Loucy (cell line): Measurements from ENCODE around the gene KLC4.

Experiments
- H2AFZ ChIP-seq: fragments of 200-600 bp; sonication (generic); 2 replicates; pipeline ENCODE4 v1.6.0; 2016; ENCODE audit warnings: antibody characterized with exemption, mild to moderate bottlenecking, low read length, moderate library complexity
- H3F3A ChIP-seq: fragments of 200-600 bp; 2 replicates; pipeline ENCODE4 v1.6.0; 2016; ENCODE audit warnings: antibody characterized with exemption, low read depth, mild to moderate bottlenecking
- H3K27me3 ChIP-seq: fragments of 200-600 bp; sonication (generic); 2 replicates; pipeline ENCODE4 v1.6.1; 2014; ENCODE audit warnings: low read length, mild to moderate bottlenecking; ENCODE audit not compliant: insufficient read depth, poor library complexity, severe bottlenecking
- H3K36me3 ChIP-seq: fragments of 200-600 bp; sonication (generic); 2 replicates; pipeline ENCODE4 v1.6.1; 2016; ENCODE audit warnings: low read length; ENCODE audit not compliant: insufficient read depth
- H3K4me1 ChIP-seq: fragments of 200-600 bp; sonication (generic); 2 replicates; pipeline ENCODE4 v1.5.1; 2014; ENCODE audit warnings: low read length, mild to moderate bottlenecking; ENCODE audit not compliant: insufficient read depth, poor library complexity, severe bottlenecking
- H3K4me2 ChIP-seq: fragments of 200-600 bp; sonication (generic); 2 replicates; pipeline ENCODE4 v1.6.0; 2014; ENCODE audit warnings: antibody characterized with exemption, low read length, low read depth, mild to moderate bottlenecking; ENCODE audit not compliant: poor library complexity, severe bottlenecking
- H3K4me3 ChIP-seq: fragments of 200-600 bp; sonication (generic); 2 replicates; pipeline ENCODE4 v1.5.1; 2014; ENCODE audit warnings: low read length, mild to moderate bottlenecking, mixed read lengths; ENCODE audit not compliant: poor library complexity, severe bottlenecking
- H3K79me2 ChIP-seq: fragments of 200-600 bp; sonication (generic); 2 replicates; pipeline ENCODE4 v1.6.1; 2014; ENCODE audit warnings: low read length; ENCODE audit not compliant: insufficient read depth
- H3K9ac ChIP-seq: fragments of 200-600 bp; sonication (generic); 2 replicates; pipeline ENCODE4 v1.6.0; 2014; ENCODE audit warnings: mild to moderate bottlenecking, low read depth, low read length, moderate library complexity; ENCODE audit not compliant: poor library complexity, severe bottlenecking
- H3K9me2 ChIP-seq: fragments of 200-600 bp; sonication (generic); replicated peaks from 2 replicates; pipeline ENCODE4 v1.6.1; 2016; ENCODE audit warnings: low read depth, low read length, mixed read lengths
- H3K9me3 ChIP-seq: fragments of 200-600 bp; sonication (generic); 2 replicates; pipeline ENCODE4 v1.6.1; 2014; ENCODE audit warnings: mild to moderate bottlenecking, antibody characterized with exemption, low read length, low read depth; ENCODE audit not compliant: insufficient read depth
- H4K20me1 ChIP-seq: fragments of 200-600 bp; sonication (generic); 2 replicates; pipeline ENCODE4 v1.6.0; 2014; ENCODE audit warnings: antibody characterized with exemption, low read length, mild to moderate bottlenecking; ENCODE audit not compliant: insufficient read depth, poor library complexity, severe bottlenecking
- EZH2phosphoT487 ChIP-seq: fragments of 200-600 bp; IDR thresholded peaks from 2 replicates; pipeline ENCODE4 v1.6.1; 2018; ENCODE audit warnings: antibody characterized with exemption, mild to moderate bottlenecking, moderate library complexity, borderline replicate concordance
- TF ChIP-seq, protein P1 (sequence below): fragments of 200-600 bp; sonication (generic); conservative IDR thresholded peaks from 2 replicates; pipeline ENCODE4 v1.5.1; 2014; ENCODE audit warnings: mild to moderate bottlenecking, antibody characterized with exemption, low read length

Gene KLC4

DNA sequence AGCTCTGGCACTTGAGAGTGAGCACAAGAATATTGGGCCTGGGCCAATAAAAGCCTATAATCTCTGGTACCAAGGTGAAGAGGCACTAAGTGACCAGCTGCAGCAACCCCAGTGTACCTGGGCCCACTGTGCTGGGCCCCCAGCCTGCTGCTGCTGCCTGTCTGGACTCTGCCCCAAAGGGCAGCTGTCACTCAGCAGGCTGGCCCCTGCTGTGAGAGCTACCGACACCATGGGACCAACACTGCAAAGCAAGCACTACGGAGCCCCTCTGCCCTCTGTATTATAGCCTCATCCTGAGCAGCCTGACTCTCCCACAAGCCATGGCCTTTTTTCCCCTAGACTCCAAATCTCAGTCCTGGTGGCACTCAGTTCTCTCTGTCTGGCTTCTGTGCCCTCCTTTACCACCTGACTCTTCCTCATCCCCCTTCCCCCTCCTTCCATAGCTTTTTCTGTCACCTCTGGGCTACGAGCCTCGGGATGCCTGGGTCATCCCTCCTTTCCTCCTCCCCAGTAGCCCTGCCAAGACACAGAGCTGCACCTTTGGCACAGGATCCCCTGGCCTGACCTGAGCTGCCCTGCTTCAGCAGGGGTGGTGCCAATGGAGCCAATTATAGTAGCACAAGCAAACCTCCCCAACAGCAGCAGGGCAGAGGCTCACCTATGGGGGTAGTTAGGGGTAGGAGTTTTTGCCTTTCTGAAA is 23.8 kb upstream of the KLC4 start:
- H3K9ac ChIP-seq, result no peak overlapping the region
- H3K4me3 ChIP-seq, result no peak overlapping the region
- H3K27me3 ChIP-seq, result no peaks in the 10 kb centered on the region
- H3F3A ChIP-seq, result no peaks in the 10 kb centered on the region
- H3K4me1 ChIP-seq, result no peaks in the 10 kb centered on the region
- H3K4me2 ChIP-seq, result no peak overlapping the region
- H3K9me3 ChIP-seq, result no peaks in the 10 kb centered on the region
- peaks cover 12% of the 10 kb centered on the region; the same call in 1 of the 2 replicates for H3K36me3 ChIP-seq
- no peaks in the 10 kb centered on the region for H3K9me2 ChIP-seq
- no peak overlapping the region for H2AFZ ChIP-seq
- no peaks in the 10 kb centered on the region for H4K20me1 ChIP-seq
- no peaks in the 10 kb centered on the region for H3K79me2 ChIP-seq
- TF ChIP-seq, protein P1, sequence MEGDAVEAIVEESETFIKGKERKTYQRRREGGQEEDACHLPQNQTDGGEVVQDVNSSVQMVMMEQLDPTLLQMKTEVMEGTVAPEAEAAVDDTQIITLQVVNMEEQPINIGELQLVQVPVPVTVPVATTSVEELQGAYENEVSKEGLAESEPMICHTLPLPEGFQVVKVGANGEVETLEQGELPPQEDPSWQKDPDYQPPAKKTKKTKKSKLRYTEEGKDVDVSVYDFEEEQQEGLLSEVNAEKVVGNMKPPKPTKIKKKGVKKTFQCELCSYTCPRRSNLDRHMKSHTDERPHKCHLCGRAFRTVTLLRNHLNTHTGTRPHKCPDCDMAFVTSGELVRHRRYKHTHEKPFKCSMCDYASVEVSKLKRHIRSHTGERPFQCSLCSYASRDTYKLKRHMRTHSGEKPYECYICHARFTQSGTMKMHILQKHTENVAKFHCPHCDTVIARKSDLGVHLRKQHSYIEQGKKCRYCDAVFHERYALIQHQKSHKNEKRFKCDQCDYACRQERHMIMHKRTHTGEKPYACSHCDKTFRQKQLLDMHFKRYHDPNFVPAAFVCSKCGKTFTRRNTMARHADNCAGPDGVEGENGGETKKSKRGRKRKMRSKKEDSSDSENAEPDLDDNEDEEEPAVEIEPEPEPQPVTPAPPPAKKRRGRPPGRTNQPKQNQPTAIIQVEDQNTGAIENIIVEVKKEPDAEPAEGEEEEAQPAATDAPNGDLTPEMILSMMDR, result no peak
- TF ChIP-seq EZH2phosphoT487, result no peak

DNA sequence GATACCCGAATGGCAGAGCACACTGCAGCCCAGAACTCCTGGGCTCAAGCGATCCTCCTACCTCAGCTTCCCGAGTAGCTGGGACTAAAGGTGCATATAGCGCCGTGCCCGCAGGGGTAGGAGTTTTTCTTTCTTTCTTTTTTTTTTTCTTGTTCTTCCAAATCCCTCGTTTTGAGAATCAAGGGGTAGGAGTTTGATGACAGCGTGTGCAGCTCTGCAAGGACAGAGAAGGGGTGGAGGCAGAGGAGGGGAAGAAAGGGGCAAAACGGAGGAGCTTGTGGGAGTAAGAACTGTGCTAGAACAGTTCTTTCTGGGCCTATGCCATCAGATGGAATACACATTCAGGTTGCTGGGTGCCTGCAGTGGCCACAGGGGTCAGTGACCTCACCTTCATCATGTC is 22.7 kb upstream of the KLC4 start:
- no peaks in the 10 kb centered on the region for H3K9me2 ChIP-seq
- H3K9me3 ChIP-seq, result no peaks in the 10 kb centered on the region
- no peaks in the 10 kb centered on the region for H4K20me1 ChIP-seq
- TF ChIP-seq, protein P1, result no peak
- TF ChIP-seq EZH2phosphoT487, result no peak
- H3K4me3 ChIP-seq, result no peak overlapping the region
- H2AFZ ChIP-seq, result no peak overlapping the region
- H3K79me2 ChIP-seq, result no peaks in the 10 kb centered on the region
- H3K4me2 ChIP-seq, result no peak overlapping the region
- no peaks in the 10 kb centered on the region for H3K27me3 ChIP-seq
- H3K4me1 ChIP-seq, result no peaks in the 10 kb centered on the region
- no peaks in the 10 kb centered on the region for H3F3A ChIP-seq
- no peak overlapping the region for H3K9ac ChIP-seq
- peaks cover 12% of the 10 kb centered on the region; the same call in 1 of the 2 replicates for H3K36me3 ChIP-seq

DNA sequence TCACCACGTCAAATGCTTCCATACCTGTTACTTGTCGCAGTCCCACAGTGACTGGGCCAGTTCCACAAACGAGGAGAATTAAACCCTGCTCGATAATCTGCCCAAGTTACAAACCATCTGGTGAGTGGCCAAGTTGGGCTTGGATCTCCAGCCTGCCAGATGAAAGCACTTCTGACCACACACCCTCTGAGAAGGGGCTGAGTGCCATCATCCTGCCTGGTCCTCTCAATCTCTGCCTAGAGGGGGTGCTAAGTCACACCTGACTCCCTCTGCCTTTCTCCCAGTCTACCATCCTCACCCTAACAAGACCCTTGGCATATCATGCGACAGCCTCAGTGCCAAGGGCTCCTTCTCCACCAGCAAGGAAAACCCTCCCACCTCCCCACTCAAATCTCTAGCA is 22.2 kb upstream of the KLC4 start:
- Histone ChIP-seq H3F3A (no peaks in the 10 kb centered on the region), H3K4me3 (no peak overlapping the region), H3K4me1 (no peaks in the 10 kb centered on the region), H3K27me3 (no peaks in the 10 kb centered on the region), H3K9me3 (no peaks in the 10 kb centered on the region), H2AFZ (no peak overlapping the region), H3K9ac (no peak overlapping the region), H3K4me2 (no peak overlapping the region), H3K79me2 (no peaks in the 10 kb centered on the region), H3K36me3 (peaks cover 12% of the 10 kb centered on the region; the same call in 1 of the 2 replicates), H3K9me2 (no peaks in the 10 kb centered on the region), H4K20me1 (no peaks in the 10 kb centered on the region)
- TF ChIP-seq, protein P1, result no peak
- TF ChIP-seq EZH2phosphoT487, result no peak
